ENCODE measurements around the gene MYBBP1A.

- TF ChIP-seq USF2 (IDR thresholded peaks at IDR 0.05) (no peak), MAZ (IDR thresholded peaks at IDR 0.05; ENCODE audit: borderline replicate concordance, low read depth, low read length) (no peak), PHF8 (IDR thresholded peaks at IDR 0.05; ENCODE audit: borderline replicate concordance, low read depth) (no peak), BHLHE40 (IDR thresholded peaks at IDR 0.05; ENCODE audit: low read depth, low read length) (no peak), CTCF (IDR thresholded peaks at IDR 0.05) (no peak), CBX2 (IDR thresholded peaks at IDR 0.05; ENCODE audit: borderline replicate concordance, low read depth) (no peak), EP300 (IDR thresholded peaks at IDR 0.05) (no peak)
Observed at GRCh38 chr17:4549781-4550533, 5.2 kb downstream of the MYBBP1A start.
